Measurements from ENCODE around the gene ARF1. TPM values are rescaled to one million over a fixed set of nuclear protein-coding genes. Genes with fewer than 3 reads are reported as not detected.

Gene ARF1
- total RNA-seq, 1 donor from 2014 or later, result 288 TPM

- H3K4me3 Mint-ChIP-seq, result peak overlapping the region; percentile 94
- H3K36me3 Mint-ChIP-seq, result no peaks in the 10 kb centered on the region
- H3K27ac Mint-ChIP-seq, result peak overlapping the region; percentile 98
- H3K27me3 Mint-ChIP-seq, result peaks cover 33% of the 10 kb centered on the region
- peaks cover 15% of the 10 kb centered on the region for H3K4me1 Mint-ChIP-seq (ENCODE audit: unreplicated experiment)
- no peak for DNase-seq (ENCODE audit: extremely low spot score, unreplicated experiment)
- TF ChIP-seq, protein P1, sequence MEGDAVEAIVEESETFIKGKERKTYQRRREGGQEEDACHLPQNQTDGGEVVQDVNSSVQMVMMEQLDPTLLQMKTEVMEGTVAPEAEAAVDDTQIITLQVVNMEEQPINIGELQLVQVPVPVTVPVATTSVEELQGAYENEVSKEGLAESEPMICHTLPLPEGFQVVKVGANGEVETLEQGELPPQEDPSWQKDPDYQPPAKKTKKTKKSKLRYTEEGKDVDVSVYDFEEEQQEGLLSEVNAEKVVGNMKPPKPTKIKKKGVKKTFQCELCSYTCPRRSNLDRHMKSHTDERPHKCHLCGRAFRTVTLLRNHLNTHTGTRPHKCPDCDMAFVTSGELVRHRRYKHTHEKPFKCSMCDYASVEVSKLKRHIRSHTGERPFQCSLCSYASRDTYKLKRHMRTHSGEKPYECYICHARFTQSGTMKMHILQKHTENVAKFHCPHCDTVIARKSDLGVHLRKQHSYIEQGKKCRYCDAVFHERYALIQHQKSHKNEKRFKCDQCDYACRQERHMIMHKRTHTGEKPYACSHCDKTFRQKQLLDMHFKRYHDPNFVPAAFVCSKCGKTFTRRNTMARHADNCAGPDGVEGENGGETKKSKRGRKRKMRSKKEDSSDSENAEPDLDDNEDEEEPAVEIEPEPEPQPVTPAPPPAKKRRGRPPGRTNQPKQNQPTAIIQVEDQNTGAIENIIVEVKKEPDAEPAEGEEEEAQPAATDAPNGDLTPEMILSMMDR (conservative IDR thresholded peaks at IDR 0.05), result no peak
- no peaks in the 10 kb centered on the region for H3K9me3 Mint-ChIP-seq
These were observed 57.0 kb downstream of the ARF1 start for GRCh38 chr1:228139406-228139930.

- peak within 1 kb of the TSS; percentile 98 for H3K27ac Mint-ChIP-seq
- no peaks in the 10 kb centered on the region for H3K36me3 Mint-ChIP-seq
- TF ChIP-seq, protein P1 (conservative IDR thresholded peaks at IDR 0.05), result peak; percentile 59
- H3K4me1 Mint-ChIP-seq (ENCODE audit: unreplicated experiment), result peaks cover 15% of the 10 kb centered on the region
- peaks cover 28% of the 10 kb centered on the region for H3K27me3 Mint-ChIP-seq
- H3K9me3 Mint-ChIP-seq, result no peaks in the 10 kb centered on the region
- peak within 1 kb of the TSS; percentile 94 for H3K4me3 Mint-ChIP-seq
- peak; percentile 99 for DNase-seq (ENCODE audit: extremely low spot score, unreplicated experiment)
These were observed 57.6 kb downstream of the ARF1 start, which contains the start of gene GUK1 for GRCh38 chr1:228139931-228140723. GUK1 (plus strand) TSS chr1:228140279; CDS start chr1:228140303, 24 bp downstream.

DNA sequence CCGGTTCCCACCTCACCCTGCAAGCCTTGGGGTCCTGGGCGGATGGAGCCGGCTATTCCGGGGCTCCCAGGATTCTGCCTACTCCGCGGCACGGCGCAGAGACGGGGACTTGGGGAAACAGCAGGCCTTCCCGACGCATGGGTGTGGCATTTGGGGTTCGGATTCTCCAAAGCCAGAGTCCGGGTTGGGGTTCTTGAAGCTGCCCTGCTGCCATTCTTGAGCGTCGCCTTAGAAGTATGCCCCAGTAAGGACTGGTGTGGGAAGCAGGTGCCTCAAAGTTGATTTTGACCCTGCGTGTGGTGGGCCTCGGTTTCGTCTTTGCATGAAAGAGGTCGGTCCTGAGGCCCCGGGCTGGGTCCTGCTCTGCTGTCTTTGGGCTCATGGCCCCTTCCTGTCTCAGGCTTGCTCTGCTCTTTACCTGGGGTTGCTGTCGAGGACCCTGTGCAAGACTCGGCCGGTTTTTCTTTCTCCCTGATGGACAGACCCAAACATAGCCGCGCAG is 58.3 kb downstream of the ARF1 start:
- TF ChIP-seq, protein P1 (conservative IDR thresholded peaks at IDR 0.05), result no peak
- Mint-ChIP-seq H3K4me3 (peak overlapping the region; percentile 94), H3K9me3 (no peaks in the 10 kb centered on the region), H3K27ac (peak overlapping the region; percentile 98), H3K36me3 (no peaks in the 10 kb centered on the region), H3K4me1 (ENCODE audit: unreplicated experiment) (peaks cover 15% of the 10 kb centered on the region), H3K27me3 (peaks cover 24% of the 10 kb centered on the region)
- no peak for DNase-seq (ENCODE audit: extremely low spot score, unreplicated experiment)

DNA sequence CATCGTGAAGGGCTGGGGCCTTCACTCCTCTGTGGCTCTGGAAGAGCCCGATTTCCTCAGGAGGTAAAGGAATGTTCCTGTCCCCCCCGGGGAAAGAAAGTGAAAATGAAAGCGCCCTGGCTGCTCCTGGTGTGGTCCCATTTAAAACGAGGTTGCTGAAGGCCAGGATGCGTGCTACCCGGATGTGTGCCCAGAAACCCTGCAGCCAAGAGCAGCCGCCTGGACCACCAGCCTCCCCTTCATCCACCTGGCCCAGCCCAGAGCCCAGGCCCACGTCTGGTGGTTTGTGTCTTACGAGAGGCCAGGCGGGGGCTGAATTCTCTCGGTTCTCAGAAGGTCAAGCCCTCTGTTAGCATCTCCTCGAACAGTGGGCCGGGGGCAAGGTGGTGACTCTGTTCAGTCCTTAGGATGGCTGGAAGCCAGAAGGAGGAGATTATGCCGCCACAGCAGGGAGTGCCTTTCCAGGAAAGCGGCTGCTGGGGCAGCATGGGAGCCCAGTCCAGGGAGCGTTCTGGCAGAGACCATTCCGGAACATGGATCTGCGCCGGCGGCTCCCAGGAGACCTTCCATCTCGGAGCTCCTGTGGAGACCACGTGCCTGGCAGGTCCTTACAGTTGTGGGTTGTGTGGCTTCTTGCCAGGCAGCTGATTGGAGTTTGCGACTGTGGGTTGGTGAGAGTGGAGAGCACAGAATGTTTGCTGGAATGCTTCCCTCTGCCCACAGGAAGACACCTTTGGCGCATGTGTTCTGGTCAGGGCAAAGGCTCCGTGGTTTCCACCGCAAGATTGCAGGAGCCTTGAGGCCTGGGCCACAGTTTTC is 58.9 kb downstream of the ARF1 start:
- peak; percentile 69 for DNase-seq (ENCODE audit: extremely low spot score, unreplicated experiment)
- peak overlapping the region; percentile 94 for H3K4me3 Mint-ChIP-seq
- TF ChIP-seq, protein P1 (conservative IDR thresholded peaks at IDR 0.05), result no peak
- no peaks in the 10 kb centered on the region for H3K36me3 Mint-ChIP-seq
- H3K27ac Mint-ChIP-seq, result peak overlapping the region; percentile 98
- peaks cover 15% of the 10 kb centered on the region for H3K4me1 Mint-ChIP-seq (ENCODE audit: unreplicated experiment)
- no peaks in the 10 kb centered on the region for H3K9me3 Mint-ChIP-seq
- H3K27me3 Mint-ChIP-seq, result peaks cover 17% of the 10 kb centered on the region

- Mint-ChIP-seq H3K36me3 (no peaks in the 10 kb centered on the region), H3K27ac (peak overlapping the region; percentile 36), H3K4me3 (peak overlapping the region; percentile 94), H3K4me1 (ENCODE audit: unreplicated experiment) (peaks cover 15% of the 10 kb centered on the region), H3K27me3 (peaks cover 9% of the 10 kb centered on the region), H3K9me3 (no peaks in the 10 kb centered on the region)
- TF ChIP-seq, protein P1 (conservative IDR thresholded peaks at IDR 0.05), result no peak
- peak; percentile 70 for DNase-seq (ENCODE audit: extremely low spot score, unreplicated experiment)
These were observed 59.7 kb downstream of the ARF1 start for GRCh38 chr1:228142155-228142691.
